Hair follicle dermal papilla cell (primary cell): ENCODE data around the gene PTPN13. TPM values are rescaled to one million over a fixed set of nuclear protein-coding genes. Genes with fewer than 3 reads are reported as not detected.

Experiments
- total RNA-seq: library from RNA; depleted of rRNA; stranded (reverse); fragments of >200 nt; gene quantifications from 2 replicates; pipeline ENCODE4 v1.2.3, GENCODE V29; 2012

The PTPN13 gene, protein sequence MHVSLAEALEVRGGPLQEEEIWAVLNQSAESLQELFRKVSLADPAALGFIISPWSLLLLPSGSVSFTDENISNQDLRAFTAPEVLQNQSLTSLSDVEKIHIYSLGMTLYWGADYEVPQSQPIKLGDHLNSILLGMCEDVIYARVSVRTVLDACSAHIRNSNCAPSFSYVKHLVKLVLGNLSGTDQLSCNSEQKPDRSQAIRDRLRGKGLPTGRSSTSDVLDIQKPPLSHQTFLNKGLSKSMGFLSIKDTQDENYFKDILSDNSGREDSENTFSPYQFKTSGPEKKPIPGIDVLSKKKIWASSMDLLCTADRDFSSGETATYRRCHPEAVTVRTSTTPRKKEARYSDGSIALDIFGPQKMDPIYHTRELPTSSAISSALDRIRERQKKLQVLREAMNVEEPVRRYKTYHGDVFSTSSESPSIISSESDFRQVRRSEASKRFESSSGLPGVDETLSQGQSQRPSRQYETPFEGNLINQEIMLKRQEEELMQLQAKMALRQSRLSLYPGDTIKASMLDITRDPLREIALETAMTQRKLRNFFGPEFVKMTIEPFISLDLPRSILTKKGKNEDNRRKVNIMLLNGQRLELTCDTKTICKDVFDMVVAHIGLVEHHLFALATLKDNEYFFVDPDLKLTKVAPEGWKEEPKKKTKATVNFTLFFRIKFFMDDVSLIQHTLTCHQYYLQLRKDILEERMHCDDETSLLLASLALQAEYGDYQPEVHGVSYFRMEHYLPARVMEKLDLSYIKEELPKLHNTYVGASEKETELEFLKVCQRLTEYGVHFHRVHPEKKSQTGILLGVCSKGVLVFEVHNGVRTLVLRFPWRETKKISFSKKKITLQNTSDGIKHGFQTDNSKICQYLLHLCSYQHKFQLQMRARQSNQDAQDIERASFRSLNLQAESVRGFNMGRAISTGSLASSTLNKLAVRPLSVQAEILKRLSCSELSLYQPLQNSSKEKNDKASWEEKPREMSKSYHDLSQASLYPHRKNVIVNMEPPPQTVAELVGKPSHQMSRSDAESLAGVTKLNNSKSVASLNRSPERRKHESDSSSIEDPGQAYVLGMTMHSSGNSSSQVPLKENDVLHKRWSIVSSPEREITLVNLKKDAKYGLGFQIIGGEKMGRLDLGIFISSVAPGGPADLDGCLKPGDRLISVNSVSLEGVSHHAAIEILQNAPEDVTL (N-terminal part only)
- total RNA-seq = 133 and 200 TPM in 2 replicates

DNA sequence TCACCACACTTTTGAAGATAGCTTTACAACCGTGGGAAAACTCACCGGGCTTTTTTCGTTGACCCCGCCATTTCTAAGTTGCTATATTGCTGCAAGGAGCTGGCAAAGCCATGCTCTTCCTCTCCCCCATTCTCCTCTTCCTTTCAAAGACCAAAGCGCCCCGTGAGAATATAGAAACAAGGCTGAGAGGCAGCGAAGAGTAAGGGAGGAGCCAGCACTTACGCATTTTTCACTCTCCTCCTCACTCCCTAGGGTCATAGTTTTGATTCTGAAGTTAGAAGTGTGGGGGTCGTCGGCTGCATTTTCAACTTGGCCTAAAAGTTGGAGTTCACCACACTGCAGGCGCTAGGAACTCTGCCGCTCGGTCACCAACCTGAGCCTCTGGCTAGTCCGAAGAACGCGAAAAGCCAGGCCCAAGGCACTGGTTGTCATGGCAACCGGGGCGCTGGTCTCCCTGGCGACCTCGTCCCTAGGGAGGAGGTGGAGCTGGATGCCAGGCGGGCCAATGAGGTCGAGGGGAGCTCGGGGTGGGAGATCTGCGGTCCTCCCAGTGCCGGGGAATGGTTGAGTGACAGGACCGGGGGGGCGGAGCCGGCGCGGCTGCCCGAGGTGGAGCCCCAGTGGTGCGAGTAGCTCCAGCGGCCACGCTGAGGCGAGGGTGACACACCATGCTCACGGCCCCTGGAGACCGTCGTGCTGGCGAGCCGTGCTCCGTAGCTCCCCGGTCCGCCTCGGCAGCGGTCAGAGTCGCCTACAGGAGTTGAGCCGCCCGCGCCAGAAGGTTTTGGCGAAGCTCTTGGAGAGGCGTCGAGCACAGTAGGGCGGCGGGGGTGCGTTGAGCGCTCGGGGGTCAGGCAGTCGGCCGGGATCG is at the start of gene PTPN13:
PTPN13 (plus strand) TSS at position 628 of the 871 bp plus-strand sequence. CDS start 40,942 bp downstream, outside the sequence.

DNA sequence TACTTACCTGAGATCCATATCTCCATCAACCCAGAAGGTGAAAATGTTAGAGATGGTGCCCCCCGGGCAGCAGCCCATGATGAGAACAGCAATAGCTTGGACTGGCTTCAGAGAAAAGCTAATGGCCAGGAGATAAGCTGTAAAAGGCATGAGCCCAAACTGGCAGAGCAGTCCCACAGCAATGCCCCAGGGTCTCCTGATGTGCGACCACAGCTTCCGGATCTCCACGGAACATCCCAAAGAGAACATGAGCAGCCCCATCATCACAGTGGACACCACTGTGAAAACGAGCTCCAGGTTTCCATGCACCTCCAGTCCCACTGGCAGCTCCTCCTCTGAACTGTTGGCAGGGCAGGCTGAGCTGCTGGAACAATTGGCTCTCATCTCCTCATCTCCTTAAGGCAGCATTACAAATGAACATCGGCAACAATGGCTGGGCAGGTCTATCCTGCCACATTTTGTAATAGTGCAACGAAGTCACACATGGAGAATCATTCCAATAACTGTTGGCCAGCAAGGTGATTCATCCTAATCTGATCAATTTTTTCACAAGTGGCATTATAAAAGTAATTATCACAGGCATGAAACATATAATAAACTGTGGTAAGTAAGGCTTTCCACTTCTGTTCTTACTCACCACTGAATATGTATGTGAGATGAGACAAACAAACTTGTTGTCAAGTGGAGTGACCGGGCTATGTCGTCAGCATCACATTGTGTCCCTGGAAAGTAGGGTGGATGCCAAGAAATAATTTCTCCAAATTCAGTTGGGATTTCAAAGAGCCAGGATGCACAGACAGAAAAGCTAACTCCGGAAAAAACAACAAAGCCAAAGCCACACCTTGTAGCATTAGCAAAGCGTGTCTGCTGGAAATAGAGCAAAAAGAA is 254.9 kb downstream of the PTPN13 start, which contains the start of gene SLC10A6:
SLC10A6 (minus strand) TSS at position 653 of the 888 bp plus-strand sequence; CDS start at position 384, 269 bp downstream.

Other genes starting within 250 kb of the PTPN13 start
- gene MAPK10, start 234.3 kb upstream of the PTPN13 start, total RNA-seq = 6.3 and 10.9 TPM in 2 replicates